Measurements from ENCODE around the gene LBH. TPM values are rescaled to one million over a fixed set of nuclear protein-coding genes. Genes with fewer than 3 reads are reported as not detected.

The LBH gene
- total RNA-seq, 1 experiment from 2014 or later = 159 TPM

DNA sequence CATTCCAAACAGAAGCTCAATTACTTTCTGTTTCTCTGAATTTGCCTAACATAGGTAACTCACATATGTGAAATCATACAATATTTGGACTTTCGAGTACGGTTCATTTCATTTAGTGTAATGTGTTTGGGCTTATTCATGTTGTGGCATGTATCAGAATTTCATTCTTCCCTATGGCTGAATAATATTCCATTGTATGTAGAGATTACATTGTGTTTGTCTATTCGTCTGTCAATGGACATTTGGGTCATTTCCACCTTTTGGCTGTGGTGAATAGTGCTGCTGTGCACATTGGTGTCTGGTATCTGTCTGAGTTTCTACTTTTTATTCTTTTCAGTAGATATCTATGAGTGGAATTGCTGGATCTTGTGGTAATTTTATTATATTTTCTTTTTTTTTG, 43.9 kb downstream of the LBH start:
- POLR2A ChIA-PET = no interaction called here
- peaks cover 41% of the 10 kb centered on the region for H3K4me1 ChIP-seq
- no peaks in the 10 kb centered on the region for H3K9me3 Mint-ChIP-seq (ENCODE audit: unreplicated experiment)
- CTCF ChIA-PET = no interaction called here
- no peaks in the 10 kb centered on the region for H3K27me3 ChIP-seq (replicated peaks; ENCODE audit: control insufficient read depth, insufficient read depth, low read length)
- H3K27ac Mint-ChIP-seq (ENCODE audit: unreplicated experiment) = no peak overlapping the region
- TF ChIP-seq, protein P1, sequence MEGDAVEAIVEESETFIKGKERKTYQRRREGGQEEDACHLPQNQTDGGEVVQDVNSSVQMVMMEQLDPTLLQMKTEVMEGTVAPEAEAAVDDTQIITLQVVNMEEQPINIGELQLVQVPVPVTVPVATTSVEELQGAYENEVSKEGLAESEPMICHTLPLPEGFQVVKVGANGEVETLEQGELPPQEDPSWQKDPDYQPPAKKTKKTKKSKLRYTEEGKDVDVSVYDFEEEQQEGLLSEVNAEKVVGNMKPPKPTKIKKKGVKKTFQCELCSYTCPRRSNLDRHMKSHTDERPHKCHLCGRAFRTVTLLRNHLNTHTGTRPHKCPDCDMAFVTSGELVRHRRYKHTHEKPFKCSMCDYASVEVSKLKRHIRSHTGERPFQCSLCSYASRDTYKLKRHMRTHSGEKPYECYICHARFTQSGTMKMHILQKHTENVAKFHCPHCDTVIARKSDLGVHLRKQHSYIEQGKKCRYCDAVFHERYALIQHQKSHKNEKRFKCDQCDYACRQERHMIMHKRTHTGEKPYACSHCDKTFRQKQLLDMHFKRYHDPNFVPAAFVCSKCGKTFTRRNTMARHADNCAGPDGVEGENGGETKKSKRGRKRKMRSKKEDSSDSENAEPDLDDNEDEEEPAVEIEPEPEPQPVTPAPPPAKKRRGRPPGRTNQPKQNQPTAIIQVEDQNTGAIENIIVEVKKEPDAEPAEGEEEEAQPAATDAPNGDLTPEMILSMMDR (IDR thresholded peaks at IDR 0.05; ENCODE audit: insufficient read depth in 1 of 2, low read depth in 1 of 2, low read length in 1 of 2, severe bottlenecking in 1 of 2, unreplicated experiment in 1 of 2) = no peak
- no peak overlapping the region for H3K4me3 Mint-ChIP-seq (ENCODE audit: unreplicated experiment)
- no peak for DNase-seq
- H3K27me3 Mint-ChIP-seq (ENCODE audit: insufficient read depth, unreplicated experiment) = no peaks in the 10 kb centered on the region
- H3K9me3 ChIP-seq = no peaks in the 10 kb centered on the region
- no TSS peak for BruUV-seq (replicated peaks)
- H3K36me3 ChIP-seq (ENCODE audit: control insufficient read depth, insufficient read depth, low read length) = no peaks in the 10 kb centered on the region
- peaks cover 26% of the 10 kb centered on the region for H3K4me1 Mint-ChIP-seq (ENCODE audit: low read depth, unreplicated experiment)
- no peaks in the 10 kb centered on the region for H3K36me3 Mint-ChIP-seq (ENCODE audit: insufficient read depth, unreplicated experiment)
- intact Hi-C loops (cut with micrococcal nuclease; ENCODE audit: unreplicated experiment) = no loop called here
- H3K4me3 ChIP-seq (ENCODE audit: low read depth, low read length) = no peak overlapping the region

DNA sequence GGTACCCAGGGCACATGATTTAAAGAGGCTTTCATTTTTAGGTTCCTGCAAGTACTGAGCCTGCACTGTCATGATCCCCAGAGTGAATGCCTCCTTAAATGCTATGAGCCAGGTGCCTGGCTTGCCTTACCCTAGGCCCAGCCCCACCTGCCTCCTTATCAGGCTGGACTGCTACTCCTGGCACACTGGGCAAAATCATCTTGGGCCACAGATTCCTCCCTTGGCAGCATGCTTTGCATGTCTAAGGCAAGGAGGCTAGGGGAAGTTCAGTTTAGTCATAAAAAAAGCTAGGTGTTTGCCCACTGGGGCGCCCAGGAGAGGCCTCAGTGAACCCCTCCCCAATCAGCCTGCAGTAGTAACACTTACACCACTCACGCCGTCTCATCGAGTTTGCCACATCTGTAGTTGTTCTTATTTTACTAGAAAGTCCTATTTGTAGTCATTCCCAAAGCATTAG, 45.1 kb downstream of the LBH start:
- no peaks in the 10 kb centered on the region for H3K27me3 ChIP-seq (replicated peaks; ENCODE audit: control insufficient read depth, insufficient read depth, low read length)
- H3K4me3 Mint-ChIP-seq (ENCODE audit: unreplicated experiment) = no peak overlapping the region
- no peaks in the 10 kb centered on the region for H3K9me3 Mint-ChIP-seq (ENCODE audit: unreplicated experiment)
- CTCF ChIA-PET = no interaction called here
- H3K4me1 ChIP-seq = peaks cover 44% of the 10 kb centered on the region
- no peaks in the 10 kb centered on the region for H3K36me3 ChIP-seq (ENCODE audit: control insufficient read depth, insufficient read depth, low read length)
- no TSS peak for BruUV-seq (replicated peaks)
- H3K9me3 ChIP-seq = no peaks in the 10 kb centered on the region
- no peaks in the 10 kb centered on the region for H3K27me3 Mint-ChIP-seq (ENCODE audit: insufficient read depth, unreplicated experiment)
- H3K36me3 Mint-ChIP-seq (ENCODE audit: insufficient read depth, unreplicated experiment) = no peaks in the 10 kb centered on the region
- no peak for DNase-seq
- no peak overlapping the region for H3K27ac Mint-ChIP-seq (ENCODE audit: unreplicated experiment)
- H3K4me1 Mint-ChIP-seq (ENCODE audit: low read depth, unreplicated experiment) = peaks cover 31% of the 10 kb centered on the region
- intact Hi-C loops (cut with micrococcal nuclease; ENCODE audit: unreplicated experiment) = no loop called here
- TF ChIP-seq, protein P1 (IDR thresholded peaks at IDR 0.05; ENCODE audit: insufficient read depth in 1 of 2, low read depth in 1 of 2, low read length in 1 of 2, severe bottlenecking in 1 of 2, unreplicated experiment in 1 of 2) = no peak
- POLR2A ChIA-PET = no interaction called here
- no peak overlapping the region for H3K4me3 ChIP-seq (ENCODE audit: low read depth, low read length)

DNA sequence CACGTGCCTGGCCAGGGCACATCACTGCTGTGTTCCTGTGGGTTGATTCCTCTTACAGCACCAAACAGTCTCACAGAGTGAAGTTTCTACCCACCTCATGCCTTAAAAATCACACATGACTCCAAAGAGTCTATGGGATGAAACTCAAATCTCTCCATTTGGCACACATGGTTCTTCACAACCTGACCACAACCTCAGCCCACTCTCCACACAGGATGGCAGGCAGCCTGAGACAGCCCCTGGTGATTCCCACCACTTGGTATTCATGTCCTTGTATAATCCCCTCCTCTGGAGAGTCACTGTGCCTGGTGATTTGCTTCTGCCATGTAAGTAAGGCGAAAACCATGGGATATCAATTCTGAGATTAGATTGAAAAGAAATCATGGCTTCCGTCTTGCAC, 46.2 kb downstream of the LBH start:
- CTCF ChIA-PET = no interaction called here
- TF ChIP-seq, protein P1 (IDR thresholded peaks at IDR 0.05; ENCODE audit: insufficient read depth in 1 of 2, low read depth in 1 of 2, low read length in 1 of 2, severe bottlenecking in 1 of 2, unreplicated experiment in 1 of 2) = no peak
- Histone ChIP-seq H3K27me3 (replicated peaks; ENCODE audit: control insufficient read depth, insufficient read depth, low read length) (no peaks in the 10 kb centered on the region), H3K9me3 (no peaks in the 10 kb centered on the region), H3K36me3 (ENCODE audit: control insufficient read depth, insufficient read depth, low read length) (no peaks in the 10 kb centered on the region), H3K4me3 (ENCODE audit: low read depth, low read length) (no peak overlapping the region), H3K4me1 (peaks cover 38% of the 10 kb centered on the region)
- Mint-ChIP-seq H3K4me1 (ENCODE audit: low read depth, unreplicated experiment) (peaks cover 29% of the 10 kb centered on the region), H3K9me3 (ENCODE audit: unreplicated experiment) (no peaks in the 10 kb centered on the region), H3K36me3 (ENCODE audit: insufficient read depth, unreplicated experiment) (no peaks in the 10 kb centered on the region), H3K4me3 (ENCODE audit: unreplicated experiment) (no peak overlapping the region), H3K27ac (ENCODE audit: unreplicated experiment) (no peak overlapping the region), H3K27me3 (ENCODE audit: insufficient read depth, unreplicated experiment) (no peaks in the 10 kb centered on the region)
- POLR2A ChIA-PET = no interaction called here
- no peak for DNase-seq
- intact Hi-C loops (cut with micrococcal nuclease; ENCODE audit: unreplicated experiment) = no loop called here
- no TSS peak for BruUV-seq (replicated peaks)

All from Caco-2 (cell line).